Middle frontal gyrus (tissue), 1 donor: ENCODE results near the gene NLGN1.
"Not testable (repeated sequence)": the region's sequence is repeated elsewhere in the genome, so short reads cannot be mapped to it uniquely, and the experiment has no call there.

Experiments
- DNase-seq: peaks from one replicate; pipeline ENCODE4 v3.0.0-alpha.2; 2015; ENCODE audit warnings: low spot score; ENCODE audit errors: extremely low spot score

Gene NLGN1

DNA sequence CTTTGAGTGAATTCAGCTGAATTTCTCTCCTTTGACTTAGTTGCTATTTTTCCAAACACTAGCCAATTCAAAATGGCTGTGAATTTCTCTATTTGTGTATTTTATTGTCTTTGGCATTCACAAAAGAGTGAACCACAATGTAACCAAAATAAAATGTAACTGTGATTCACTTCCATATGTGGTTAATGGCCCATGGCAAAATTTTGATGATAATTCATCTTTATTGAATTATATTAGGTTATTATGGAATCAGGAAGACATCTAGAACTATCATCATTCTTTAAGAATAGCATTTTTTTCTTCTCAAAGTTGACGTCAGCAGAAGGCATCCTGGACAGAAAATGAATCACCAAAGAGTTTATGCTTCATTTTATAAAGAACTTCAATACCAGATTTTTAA, 756.3 kb downstream of the NLGN1 start:
- no peak for DNase-seq

GRCh38 chr3:174156200-174156599, 758.7 kb downstream of the NLGN1 start:
- DNase-seq = no peak

DNA sequence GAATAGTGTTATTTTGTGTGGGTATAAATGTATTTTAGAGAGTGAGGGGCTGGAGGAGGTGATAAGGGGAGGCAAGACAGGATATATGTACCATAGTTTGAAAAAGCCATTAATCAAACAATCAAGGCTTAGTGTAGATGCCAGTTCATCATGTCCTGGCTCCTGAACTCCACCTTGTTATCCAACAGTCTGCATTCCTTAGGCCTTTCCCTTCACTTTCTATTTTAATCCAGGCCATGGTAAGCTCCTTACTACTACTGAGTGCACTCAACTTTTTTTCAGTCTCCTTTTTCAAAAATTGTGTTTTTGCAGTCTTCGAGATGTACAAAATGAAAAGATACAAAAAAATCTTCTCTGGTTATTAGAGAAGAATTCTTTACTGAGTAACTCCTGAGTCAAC, 761.1 kb downstream of the NLGN1 start:
- DNase-seq = no peak

- DNase-seq = no peak
Observed at GRCh38 chr3:174159604-174160003, 762.1 kb downstream of the NLGN1 start.

- DNase-seq = no peak
Observed at GRCh38 chr3:174162550-174162949, 765.0 kb downstream of the NLGN1 start.

- DNase-seq = no peak
Observed at GRCh38 chr3:174168026-174168425, 770.5 kb downstream of the NLGN1 start.

- no peak for DNase-seq
Observed at GRCh38 chr3:174168538-174169254, 771.2 kb downstream of the NLGN1 start.

- no peak for DNase-seq
Observed at GRCh38 chr3:174169736-174170135, 772.2 kb downstream of the NLGN1 start.

GRCh38 chr3:174170248-174170647, 772.7 kb downstream of the NLGN1 start:
- no peak for DNase-seq

DNA sequence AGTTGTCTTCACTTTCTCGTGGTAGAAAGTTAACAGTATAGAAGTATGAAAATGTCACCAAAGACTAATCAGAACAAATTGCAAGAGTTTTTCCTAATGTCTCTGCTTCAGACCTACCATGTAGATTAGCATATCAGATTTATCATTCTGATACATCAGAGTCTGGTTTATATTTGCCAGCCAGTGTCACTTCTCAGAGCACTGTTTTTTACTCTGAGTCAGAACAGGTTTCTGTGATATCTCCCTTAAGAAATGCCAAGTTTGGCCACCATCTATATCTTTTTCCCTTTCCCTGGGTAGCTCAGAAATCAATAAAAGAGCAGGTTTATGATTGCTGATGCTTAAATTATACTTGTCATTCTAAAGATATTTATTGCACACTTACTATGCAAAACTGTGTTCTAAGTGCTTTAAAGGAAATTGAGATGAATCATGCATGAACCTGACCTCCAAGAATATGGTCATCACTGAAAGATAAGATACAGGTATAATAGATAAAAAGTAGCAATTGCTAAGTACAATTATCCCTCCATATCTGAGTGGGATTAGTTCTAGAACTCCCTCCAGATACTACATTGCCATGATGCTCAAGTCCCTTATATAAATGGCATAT, 788.9 kb downstream of the NLGN1 start:
- no peak for DNase-seq

- DNase-seq = no peak
Observed at GRCh38 chr3:174191380-174191779, 793.8 kb downstream of the NLGN1 start.

GRCh38 chr3:174191895-174192294, 794.4 kb downstream of the NLGN1 start:
- no peak for DNase-seq

DNA sequence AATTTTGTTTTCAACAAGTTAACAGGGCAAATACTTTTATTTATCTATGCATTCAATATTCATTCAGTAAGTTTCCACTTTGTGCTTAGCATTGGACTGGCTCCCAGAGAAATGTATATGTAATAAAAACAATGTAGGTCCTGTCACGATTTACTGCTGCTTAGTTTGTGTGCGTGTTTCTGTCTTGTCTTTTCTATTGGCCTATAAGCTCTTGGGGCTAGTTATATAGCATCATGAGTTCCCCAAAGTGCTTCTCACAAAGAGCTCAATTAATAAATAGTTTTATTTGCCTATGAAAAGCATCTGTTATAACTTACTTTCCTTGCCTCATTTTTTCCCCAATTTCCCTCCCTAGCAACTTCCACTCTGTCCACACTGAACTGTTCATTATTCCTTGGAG, 794.9 kb downstream of the NLGN1 start:
- no peak for DNase-seq

GRCh38 chr3:174193604-174194003, 796.1 kb downstream of the NLGN1 start:
- DNase-seq = no peak

DNA sequence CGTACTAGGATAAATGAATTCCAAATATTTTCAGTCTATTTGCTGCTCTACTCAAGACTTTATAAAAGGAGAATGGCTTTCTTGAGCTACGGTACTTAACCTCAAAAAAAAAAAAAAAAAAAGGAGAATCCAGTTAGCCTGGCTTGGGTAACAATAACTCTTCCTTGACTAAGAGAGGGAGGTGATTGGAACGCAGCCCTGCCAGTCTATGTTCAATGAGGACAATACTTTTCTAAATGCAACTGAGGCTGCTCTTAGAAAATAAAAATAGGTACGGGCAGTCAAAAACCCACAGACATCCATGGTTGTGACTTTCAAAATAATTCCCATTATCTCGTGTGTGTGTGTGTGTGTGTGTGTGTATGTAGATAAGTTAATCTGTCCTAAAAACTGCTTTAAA, 799.9 kb downstream of the NLGN1 start:
- DNase-seq = no peak

DNA sequence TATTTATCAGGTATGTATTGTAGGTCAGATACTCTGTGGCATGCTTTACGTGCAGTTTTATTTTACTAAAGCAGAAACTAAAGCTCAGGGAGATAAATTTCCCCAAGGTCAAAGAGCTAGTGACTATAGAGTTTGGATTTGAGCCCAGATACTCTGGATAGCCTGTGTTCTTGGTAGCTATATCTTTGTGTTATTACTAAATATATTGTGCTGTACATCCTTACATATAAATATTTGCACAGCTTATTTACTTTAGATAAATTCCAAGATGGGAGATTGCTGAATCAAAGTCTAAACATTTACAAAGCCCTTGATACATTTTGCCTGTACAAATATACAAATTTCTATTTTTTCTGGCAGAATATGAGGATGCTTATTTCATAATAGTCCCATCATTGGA, 800.7 kb downstream of the NLGN1 start:
- DNase-seq = no peak

GRCh38 chr3:174199696-174200095, 802.2 kb downstream of the NLGN1 start:
- no peak for DNase-seq

GRCh38 chr3:174202116-174202515, 804.6 kb downstream of the NLGN1 start:
- DNase-seq = no peak

DNA sequence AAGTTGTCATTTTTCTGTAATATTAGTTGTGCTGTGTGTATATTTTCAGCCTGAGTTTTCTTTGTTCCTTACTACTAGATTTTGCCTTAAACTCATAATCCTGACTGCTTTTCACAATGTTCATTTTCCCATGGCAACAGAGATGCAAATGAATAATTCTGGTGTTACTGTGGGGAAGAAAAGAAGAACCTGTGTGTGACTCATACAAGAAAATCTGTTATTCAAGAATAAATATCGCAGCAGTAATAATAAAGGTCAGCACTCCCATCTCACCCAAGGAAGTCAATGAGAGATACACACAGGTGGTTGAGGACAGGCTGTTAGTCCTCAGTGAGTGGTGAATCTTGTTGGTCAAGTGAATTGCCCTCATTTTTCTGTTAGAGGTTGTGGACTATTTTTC, 805.0 kb downstream of the NLGN1 start:
- DNase-seq = no peak

DNA sequence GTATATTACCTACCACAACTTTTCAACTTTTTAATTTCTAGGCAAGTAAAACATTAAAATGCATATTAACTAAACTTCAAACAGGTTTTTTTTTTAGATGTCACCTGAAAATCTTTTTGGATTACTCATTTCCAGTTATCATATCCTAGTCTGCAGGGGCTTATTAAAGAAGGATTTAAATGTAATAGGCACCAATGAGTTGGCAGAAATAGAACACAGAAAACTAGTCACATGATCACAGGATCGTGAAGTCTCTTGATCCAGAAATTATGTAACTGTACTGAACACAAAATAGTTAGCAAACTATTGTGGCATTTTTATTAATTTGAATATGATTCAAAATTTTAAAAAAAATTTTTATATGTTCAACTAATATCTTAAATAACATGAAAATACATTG, 807.2 kb downstream of the NLGN1 start:
- no peak for DNase-seq

DNA sequence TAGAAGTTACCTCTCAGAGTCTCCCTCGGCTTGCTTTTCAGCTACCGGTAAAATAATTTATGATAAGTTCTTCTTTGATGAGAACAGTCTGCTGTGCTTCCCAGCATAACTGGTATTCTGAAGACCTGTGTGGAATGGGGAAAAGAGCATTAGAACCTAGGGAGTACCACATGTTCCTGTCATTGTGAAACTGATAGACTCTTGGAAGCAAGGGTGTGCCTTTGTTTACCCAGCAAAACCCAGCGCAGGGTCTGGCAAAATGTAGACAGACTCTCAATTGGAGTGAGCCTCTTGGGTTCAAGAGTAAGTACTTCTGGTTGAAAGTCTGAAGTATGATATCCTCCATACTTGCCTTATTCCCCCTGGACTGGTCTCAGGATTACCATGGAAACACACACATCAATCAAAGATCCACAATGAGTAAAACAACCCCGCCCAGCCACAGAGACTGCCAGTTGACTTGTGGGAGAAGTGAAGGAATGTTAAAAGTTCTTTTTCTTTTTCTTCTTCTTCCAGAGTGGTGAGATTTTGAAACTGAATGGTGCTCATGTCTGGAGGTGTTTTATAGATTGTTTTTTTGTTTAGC, 809.2 kb downstream of the NLGN1 start:
- DNase-seq = no peak

- DNase-seq = no peak
Observed at GRCh38 chr3:174208161-174208560, 810.6 kb downstream of the NLGN1 start.

GRCh38 chr3:174211896-174212295, 814.4 kb downstream of the NLGN1 start:
- not testable (repeated sequence) for DNase-seq
